Activated T-helper 1 cell treated with anti-CD3 and anti-CD28 coated beads, Interleukin-2, amount 50 U/mL, for 16 hours (primary cell): ENCODE data around the gene TRANK1.
"Not testable (repeated sequence)": the region's sequence is repeated elsewhere in the genome, so short reads cannot be mapped to it uniquely, and the experiment has no call there.

ENCODE experiments used
- DNase-seq, 2 donors: peaks; one replicate each; pipeline ENCODE4 v3.0.0-alpha.2; 2020; ENCODE audit warnings: low read depth in 1 of 2, low spot score in 1 of 2

The TRANK1 gene

DNA sequence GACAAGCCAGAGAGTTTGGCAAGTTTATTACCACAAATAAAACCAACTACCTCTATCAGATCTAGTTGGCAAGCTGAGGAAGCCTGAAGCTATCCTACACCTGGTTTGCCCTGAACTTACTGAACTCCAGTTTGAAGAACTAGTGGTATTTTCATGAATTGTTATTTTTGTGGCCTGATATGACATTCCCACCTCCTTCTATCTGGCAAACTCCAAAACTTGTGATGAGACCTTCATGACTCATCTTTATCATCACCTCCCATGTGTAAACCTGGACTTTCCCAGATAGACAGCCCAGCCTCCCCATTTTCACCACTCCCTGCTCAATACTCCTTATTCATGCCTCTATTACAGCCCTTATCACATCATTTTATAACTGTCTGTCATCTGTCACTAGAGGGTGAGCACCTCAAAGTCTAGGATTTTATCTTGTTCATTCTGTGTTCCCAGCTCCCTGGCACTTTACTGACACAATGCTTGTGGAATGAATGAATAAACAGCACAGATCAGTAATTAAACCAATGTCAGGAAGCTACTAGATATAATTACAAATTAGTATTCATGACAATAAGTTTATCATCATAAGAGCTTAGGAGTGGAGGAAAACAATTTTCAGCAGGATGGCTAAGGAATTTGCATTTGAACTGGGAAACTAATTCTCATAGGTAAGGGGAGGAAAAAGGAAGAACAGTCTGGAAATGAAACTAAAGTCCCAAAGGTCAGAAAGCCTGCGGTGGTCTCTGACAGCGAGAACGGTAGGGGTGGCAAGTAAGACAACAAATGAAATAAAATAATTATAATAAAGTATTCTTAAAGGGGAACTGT lies 13.2 kb upstream of the TRANK1 start:
- no peak for DNase-seq

DNA sequence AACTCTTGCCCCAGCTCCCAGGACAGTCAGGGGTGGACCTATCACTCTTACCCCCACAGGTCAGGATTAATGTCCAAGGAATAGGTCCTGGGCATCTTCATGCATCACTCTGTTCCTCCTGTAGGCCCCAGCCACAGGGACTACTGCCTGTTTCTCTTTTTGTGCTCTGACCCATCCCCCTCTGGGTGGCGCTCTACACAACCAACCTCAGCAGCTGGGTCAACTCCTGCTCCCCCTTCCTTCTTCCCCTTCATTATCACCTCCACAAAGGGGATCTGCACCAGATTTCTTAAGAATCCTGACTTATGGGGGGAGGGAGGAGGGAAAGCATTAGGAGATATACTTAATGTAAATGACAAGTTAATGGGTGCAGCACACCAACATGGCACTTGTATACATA lies 12.2 kb upstream of the TRANK1 start:
- no peak for DNase-seq

DNA sequence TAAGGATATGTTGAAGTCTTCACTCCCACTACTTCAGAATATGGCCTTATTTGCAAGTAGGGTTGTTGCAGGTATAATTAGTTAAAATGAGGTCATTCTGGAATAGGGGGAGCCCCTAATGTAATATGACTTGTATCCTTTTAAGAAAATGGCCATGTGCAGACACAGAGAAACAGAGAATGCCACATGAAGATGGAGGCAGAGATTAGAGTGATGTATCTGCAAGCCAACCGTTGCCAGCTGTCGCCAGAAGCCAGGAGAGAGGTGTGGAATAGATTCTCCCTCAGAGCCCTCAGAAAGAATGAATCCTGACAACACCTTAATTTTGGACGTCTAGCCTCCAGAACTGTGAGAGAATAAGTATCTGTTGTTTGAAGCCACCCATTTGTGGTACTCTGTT lies 11.3 kb upstream of the TRANK1 start:
- no peak for DNase-seq

GRCh38 chr3:36954452-36955134 lies 9.7 kb upstream of the TRANK1 start:
- no peak for DNase-seq

GRCh38 chr3:36947814-36948213 lies 3.0 kb upstream of the TRANK1 start:
- not testable (repeated sequence) for DNase-seq

GRCh38 chr3:36945333-36945980 lies 603 bp upstream of the TRANK1 start:
- no peak for DNase-seq

GRCh38 chr3:36944012-36944640 lies 728 bp downstream of the TRANK1 start:
- DNase-seq, result no peak

DNA sequence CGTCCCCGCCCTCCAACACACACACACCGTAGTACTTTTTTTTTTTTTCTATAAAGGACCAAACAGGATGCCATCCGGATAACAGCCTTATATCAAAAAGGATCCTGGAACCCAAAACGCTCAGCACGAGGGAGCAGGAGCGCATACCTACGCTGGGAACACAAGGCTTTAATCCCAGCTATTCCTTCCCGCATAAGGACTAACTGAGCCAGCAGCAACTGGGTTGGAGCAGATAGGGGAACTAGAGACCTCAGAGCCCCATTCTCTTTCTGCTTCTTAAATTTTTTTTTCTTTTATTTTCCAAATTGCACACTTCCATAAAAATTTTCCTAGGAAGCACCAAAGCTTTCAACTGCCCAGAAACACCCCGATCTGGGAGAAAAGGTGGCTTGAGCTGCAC lies 1.3 kb downstream of the TRANK1 start:
- no peak for DNase-seq

- DNase-seq, result no peak
Observed at GRCh38 chr3:36942638-36943248, 2.1 kb downstream of the TRANK1 start.

- no peak for DNase-seq
Observed at GRCh38 chr3:36941658-36942057, 3.2 kb downstream of the TRANK1 start.

- DNase-seq, result no peak
Observed at GRCh38 chr3:36941162-36941561, 3.7 kb downstream of the TRANK1 start.

DNA sequence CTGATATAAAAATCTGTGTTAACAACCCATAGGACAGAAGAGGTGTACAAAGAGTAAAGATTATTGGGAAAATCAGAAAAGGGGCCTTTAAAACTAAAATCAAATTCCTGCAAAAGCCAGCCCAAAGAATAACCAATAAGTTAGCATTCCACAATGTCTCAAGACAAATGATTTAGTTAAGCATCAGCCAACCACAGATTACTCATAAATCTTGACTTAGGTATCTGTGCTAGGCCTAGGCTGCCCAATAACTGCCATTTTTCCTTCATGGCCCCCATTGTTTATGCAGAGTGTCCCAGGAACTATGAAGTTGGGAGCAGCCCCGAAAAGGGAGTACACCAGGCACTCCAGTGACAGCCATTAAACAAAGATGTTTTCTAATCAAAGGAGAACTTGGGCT lies 7.4 kb downstream of the TRANK1 start:
- no peak for DNase-seq

DNA sequence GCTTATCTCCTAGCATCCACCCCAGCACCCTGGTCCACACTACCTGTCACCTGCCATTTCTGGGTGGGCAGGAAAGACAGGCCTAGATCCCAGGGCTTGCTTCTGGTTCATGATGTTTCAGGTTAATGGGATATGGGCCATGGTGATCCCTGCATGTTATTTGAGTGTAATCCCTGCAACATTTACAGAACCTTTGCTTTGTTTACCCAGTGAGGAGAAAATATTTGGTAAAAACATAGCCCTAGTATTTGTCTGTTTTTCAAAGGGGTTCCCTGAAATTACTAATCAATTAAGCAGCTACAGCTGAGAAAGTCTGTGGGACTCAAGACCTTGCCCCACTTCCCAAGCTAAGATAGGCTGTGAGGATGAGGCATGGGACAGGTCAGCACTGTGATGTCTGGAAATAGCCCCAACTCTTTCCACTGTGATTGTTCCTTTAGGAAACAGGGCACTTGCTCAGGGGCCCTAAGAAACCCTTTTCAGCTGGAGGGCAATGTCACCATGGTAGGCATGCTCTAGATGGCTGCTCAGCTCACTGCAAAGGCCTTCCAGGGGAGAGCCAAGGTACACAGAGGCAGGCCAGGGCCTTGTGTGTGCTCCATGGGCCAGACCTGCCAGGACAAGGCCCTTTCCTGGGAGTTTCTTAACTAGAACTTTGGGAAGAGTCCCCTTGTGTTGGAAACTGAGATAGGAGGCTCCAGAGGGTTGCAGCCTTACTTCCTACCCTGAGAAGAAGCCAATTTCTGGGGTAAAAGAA lies 11.1 kb downstream of the TRANK1 start:
- no peak for DNase-seq

DNA sequence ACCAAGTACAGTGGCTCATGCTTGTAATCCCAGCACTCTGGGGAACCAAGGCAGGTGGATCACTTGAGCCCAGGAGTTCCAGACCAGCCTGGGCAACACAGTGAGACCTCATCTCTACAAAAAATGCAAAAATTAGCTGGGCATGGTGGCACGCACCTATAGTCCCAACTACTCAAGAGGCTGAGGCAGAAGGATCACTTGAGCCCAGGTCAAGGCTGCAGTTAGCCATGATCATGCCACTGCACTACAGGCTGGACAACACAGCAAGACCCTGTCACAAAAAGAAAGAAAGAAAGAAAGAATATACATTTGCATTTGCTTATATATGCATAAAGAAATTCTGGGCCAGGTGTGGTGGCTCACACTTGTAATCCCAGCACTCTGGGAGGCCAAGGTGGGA lies 13.4 kb downstream of the TRANK1 start:
- DNase-seq, result not testable (repeated sequence)

GRCh38 chr3:36928220-36928619 lies 16.6 kb downstream of the TRANK1 start:
- DNase-seq, result no peak

DNA sequence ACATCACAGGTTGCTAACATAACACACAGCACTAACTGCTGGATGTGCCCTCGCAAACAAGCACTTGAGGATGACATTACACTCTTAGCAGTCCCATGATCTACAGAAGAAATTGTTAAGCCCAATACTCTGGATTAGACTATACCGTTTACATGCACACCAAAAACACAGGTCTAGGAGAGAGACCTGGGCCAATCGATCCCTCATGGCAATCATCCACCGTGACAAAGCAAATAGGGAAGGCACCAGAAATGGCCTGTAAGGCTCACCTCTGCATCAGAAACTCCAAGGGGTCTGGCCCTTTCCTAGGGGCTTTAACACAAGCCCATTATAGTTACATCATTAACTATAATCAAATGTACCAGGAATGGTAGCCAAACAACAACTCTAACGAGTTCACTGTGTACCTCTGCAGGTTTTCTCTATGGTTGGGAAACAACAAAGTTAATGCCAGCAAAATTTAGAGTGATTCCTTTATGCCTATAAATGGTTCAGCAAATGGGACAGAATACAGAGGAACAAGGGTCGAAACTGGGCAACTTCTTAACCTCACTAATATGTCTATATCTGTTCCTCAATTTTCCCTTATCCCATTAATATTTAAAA lies 18.5 kb downstream of the TRANK1 start:
- DNase-seq, result no peak

DNA sequence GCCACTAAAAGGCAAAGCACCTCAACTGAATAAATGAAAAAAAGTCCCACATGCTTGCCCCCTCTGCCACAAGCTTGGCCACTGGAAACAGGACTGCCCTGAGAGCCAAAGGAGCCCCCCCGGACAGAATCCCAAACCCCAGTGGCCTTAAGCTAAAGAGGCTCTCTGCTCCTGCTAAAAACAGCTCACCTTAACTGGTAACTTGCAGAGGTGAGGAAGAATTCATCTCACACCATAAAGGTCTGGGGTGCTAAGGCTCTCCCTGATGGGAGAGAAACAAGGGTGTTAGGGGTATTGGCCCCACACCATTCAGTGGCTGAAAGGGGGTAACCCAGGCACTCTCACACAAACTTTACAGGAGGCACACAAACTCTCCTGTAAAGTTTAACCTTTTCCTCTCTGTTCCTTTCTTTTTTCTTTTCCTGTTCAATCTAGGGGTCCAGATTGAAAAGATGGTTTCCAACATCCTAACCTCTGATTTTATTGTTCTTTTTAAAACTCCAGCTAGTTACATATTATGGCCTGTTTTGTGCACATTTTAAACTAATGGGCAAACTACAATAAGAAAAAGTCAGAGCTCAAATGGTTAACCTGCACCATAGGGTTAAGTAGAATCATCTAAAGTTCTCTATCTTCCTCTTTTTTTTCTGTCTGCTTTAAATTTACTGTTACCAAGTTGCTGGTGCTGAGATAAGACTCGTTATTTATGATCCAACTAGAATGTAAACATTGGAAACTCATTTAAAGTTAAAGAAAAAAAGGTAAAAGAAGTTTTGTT lies 19.9 kb downstream of the TRANK1 start:
- DNase-seq, result no peak

DNA sequence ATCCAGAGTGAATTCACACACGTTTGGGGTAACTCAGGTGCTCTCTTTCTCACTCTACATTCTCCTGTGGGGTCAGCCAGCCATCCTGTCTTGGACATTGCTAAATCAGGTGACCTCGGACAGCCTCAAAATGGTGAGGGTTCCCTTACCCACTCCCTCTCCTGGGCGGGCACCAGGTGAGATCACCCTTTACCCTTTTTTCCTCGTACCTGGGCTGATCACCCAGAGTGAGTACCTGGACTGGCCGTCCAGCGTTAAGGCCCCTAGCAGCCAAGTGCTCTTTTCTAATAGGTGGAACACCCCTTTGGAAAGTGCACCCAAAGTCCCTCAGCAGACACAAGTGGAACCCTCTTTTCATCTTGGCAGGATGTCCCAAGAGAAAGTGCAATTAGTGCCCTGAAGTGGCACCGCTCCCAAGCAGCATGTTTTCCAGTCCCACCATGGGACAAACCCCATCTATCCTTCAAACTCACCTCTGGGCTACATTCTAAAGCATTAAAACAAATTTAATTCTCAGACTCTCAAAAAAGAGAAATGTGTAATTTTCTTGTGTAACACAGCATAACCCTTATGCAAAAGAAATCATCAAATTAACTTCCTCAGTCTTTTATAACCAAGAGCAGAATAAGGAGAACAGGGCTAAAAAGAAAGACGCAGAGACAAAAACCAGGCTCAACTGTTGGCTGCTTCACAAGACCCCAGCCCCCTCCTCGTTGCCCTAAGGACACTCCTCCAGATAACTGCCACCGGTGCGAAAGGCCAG lies 20.7 kb downstream of the TRANK1 start:
- no peak for DNase-seq

- no peak for DNase-seq
Observed at GRCh38 chr3:36923523-36923943, 21.3 kb downstream of the TRANK1 start.
